GM12874 (cell line): ENCODE data around the gene EIF2AK3.

Experiments
- TF ChIP-seq, protein P1 (sequence below): IDR thresholded peaks from 2 replicates; pipeline ENCODE4 v1.5.1; 2011; ENCODE audit warnings: low read depth, mild to moderate bottlenecking, control low read depth, low read length, moderate library complexity; ENCODE audit not compliant: insufficient read depth

EIF2AK3 gene

GRCh38 chr2:88557290-88557689, 70.0 kb downstream of the EIF2AK3 start:
- TF ChIP-seq, protein P1, sequence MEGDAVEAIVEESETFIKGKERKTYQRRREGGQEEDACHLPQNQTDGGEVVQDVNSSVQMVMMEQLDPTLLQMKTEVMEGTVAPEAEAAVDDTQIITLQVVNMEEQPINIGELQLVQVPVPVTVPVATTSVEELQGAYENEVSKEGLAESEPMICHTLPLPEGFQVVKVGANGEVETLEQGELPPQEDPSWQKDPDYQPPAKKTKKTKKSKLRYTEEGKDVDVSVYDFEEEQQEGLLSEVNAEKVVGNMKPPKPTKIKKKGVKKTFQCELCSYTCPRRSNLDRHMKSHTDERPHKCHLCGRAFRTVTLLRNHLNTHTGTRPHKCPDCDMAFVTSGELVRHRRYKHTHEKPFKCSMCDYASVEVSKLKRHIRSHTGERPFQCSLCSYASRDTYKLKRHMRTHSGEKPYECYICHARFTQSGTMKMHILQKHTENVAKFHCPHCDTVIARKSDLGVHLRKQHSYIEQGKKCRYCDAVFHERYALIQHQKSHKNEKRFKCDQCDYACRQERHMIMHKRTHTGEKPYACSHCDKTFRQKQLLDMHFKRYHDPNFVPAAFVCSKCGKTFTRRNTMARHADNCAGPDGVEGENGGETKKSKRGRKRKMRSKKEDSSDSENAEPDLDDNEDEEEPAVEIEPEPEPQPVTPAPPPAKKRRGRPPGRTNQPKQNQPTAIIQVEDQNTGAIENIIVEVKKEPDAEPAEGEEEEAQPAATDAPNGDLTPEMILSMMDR: no peak

- TF ChIP-seq, protein P1: no peak
Observed at GRCh38 chr2:88556026-88556425, 71.2 kb downstream of the EIF2AK3 start.

DNA sequence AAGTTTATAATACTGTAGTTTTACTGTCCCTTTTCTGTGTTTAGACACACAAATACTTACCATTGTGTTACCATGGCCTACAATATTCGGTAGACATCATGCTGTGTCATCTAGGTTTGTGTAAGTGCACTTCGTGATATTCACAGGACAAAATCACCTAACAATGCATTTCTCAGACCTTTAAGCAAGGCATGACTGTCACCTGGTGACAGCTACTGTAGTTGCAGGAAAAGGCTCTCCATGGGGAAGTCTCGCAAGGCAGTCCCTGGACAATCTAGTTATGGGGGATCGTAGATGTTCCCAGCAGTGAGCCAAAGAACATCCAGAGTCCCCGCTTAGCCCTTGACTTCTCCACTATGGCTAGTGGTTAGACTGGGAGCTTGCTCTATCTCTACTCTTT, 73.1 kb downstream of the EIF2AK3 start:
- TF ChIP-seq, protein P1: no peak

DNA sequence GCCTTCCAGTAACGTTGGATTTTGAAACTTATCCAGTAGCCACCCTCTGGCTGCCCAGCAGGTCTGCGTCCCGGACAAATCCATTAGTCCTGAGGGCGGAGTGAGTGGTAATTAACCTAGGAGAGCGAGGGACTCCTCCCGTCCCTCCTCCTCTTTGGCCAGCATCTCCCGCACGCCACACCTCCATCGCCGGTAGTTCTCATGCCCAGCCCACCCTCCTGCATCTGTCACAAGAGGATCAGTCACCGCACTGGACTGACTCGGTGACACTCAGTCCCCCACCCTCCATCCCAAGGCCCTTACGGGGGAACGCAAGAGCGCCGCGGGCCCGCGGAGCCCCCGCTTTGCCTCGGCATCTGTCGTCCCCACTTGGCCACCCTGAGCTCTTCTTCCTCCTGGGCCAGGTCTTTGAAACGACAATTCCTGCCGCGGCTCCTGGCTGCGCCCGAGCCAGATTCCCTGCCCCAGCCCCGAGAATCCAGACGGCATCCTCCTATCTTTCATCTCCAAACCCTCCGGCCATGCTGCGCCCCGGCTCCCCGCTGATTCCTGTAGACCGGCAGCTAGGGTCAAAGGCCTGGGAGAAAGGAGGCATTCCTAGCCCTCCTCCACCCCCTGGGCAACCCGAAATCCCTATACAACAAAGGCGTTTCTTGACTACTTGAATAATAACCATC, 77.5 kb downstream of the EIF2AK3 start:
- TF ChIP-seq, protein P1: no peak

GRCh38 chr2:88545118-88545517, 82.1 kb downstream of the EIF2AK3 start:
- TF ChIP-seq, protein P1: no peak

GRCh38 chr2:88543541-88544057, 83.7 kb downstream of the EIF2AK3 start:
- TF ChIP-seq, protein P1: no peak

DNA sequence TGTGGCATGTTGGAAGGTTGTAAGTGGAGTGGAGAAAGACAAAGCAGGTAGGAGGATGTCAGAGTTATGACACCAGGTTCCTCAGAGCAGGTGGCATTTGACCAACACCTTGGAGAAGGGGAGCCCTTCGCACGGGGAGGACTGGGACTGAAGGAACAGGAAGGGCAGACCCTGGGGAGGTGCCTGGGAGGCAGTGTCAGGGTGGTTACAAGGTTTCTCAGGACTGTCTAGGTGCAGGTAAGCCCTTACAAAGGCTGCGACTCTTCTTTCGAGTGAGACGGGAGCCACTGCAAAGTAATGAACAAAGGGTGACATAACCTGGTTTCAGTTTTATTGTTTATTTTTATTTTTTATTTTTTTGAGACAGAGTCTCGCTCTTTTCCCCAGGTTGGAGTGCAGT, 84.6 kb downstream of the EIF2AK3 start:
- TF ChIP-seq, protein P1: no peak
